K562 (cell line): ENCODE data around the gene ADAMTS2.

Source experiments
- CEBPG ChIP-seq, 3 experiments: fragments of 200-800 bp in 1 of 3; sonication (Bioruptor generic) in 1 of 3; sonication (generic) in 1 of 3; formaldehyde crosslinking in 1 of 3; IDR thresholded peaks in 2 of 3; conservative IDR thresholded peaks in 1 of 3; 2 replicates each; pipeline versions ENCODE4 v1.6.1 to v1.8.0; 2016 to 2022; ENCODE audit warnings: missing compliant biosample characterization in 2 of 3, missing genetic modification characterization in 2 of 3, mild to moderate bottlenecking in 1 of 3, missing genetic modification reagents in 1 of 3
- CREB1 ChIP-seq, 2 experiments: sonication (generic) in 1 of 2; formaldehyde crosslinking in 1 of 2; IDR thresholded peaks; 2 replicates each; pipeline versions ENCODE4 v1.6.1 to v1.8.0; 2012 to 2022; ENCODE audit warnings: inconsistent platforms in 1 of 2, mild to moderate bottlenecking in 1 of 2, missing genetic modification reagents in 1 of 2, moderate library complexity in 1 of 2
- L3MBTL2 ChIP-seq: fragments of 450-650 bp; IDR thresholded peaks from 2 replicates; pipeline ENCODE4 v1.6.1; 2016; ENCODE audit warnings: mild to moderate bottlenecking, moderate library complexity
- MXI1 ChIP-seq: IDR thresholded peaks from 2 replicates; pipeline ENCODE4 v1.6.1; 2011; ENCODE audit warnings: low read depth, mild to moderate bottlenecking, improper control_type of control experiment, low read length
- POLR2A ChIP-seq: fragments of 450-650 bp; conservative IDR thresholded peaks from 2 replicates; pipeline ENCODE4 v1.6.1; 2016
- SRSF1 ChIP-seq: fragments of 200-400 bp; formaldehyde crosslinking; IDR thresholded peaks from 2 replicates; pipeline ENCODE4 v1.6.1; 2017; ENCODE audit warnings: mild to moderate bottlenecking, low read depth, low read length, moderate library complexity
- ZFP36 ChIP-seq: fragments of 150-350 bp; IDR thresholded peaks from 2 replicates; pipeline ENCODE4 v1.6.1; 2018; ENCODE audit warnings: low read length, low read depth; ENCODE audit not compliant: partially characterized antibody
- TF ChIP-seq, protein P1 (sequence below), 3 experiments: IDR thresholded peaks in 2 of 3; conservative IDR thresholded peaks in 1 of 3; 2 replicates each; pipeline ENCODE4 v1.5.1; 2011 to 2012; ENCODE audit warnings: low read length in 3 of 3, mild to moderate bottlenecking in 3 of 3, control low read depth in 2 of 3, improper control_type of control experiment in 1 of 3, inconsistent platforms in 1 of 3, low read depth in 1 of 3, mixed read lengths in 1 of 3, moderate library complexity in 1 of 3; ENCODE audit not compliant: insufficient read depth in 2 of 3
- TF ChIP-seq, protein P2 (sequence below): fragments of 250-450 bp; sonication (Bioruptor Pico); IDR thresholded peaks from 2 replicates; pipeline ENCODE4 v1.5.0; 2020; ENCODE audit warnings: mild to moderate bottlenecking, borderline replicate concordance

DNA sequence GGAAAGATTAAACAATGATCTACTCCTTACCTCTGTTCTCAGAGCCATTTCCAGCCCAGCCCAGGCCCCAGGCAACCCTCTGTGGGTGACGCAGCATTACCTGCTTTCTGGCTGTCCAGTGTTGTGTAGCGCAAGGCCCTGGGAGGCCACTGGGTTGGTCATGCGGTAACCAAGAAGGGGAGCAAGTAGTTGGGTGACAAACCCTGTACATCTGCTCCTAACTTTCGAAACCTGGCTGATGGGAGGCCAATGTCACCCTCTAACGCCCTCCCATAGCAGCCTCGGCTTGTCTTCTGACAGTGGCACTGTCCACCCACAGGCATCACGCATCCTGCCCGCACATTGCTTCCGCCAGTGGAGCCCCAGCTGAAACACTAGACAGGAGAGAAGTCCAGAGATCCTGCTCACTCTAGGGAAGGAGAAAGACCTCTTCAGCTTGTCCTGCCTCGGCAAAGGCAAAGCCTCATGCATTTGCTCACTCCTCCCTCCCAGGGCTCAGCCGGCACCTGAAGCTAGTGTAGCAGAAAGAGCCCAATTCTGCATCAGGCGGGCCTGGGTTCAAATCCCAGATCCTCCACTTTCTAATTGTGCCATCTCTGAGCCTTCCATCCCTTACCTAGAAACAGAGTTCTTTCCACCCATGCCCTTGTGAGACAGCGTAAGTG is 94.6 kb downstream of the ADAMTS2 start:
- no peak for TF ChIP-seq SRSF1
- no peak for TF ChIP-seq CREB1 (IDR thresholded peaks at IDR 0.05)
- TF ChIP-seq CREB1 (CRISPR knock-in tag; IDR thresholded peaks at IDR 0.05), result no peak
- TF ChIP-seq CEBPG (CRISPR knock-in tag; IDR thresholded peaks at IDR 0.05), result no peak
- TF ChIP-seq CEBPG (tag; conservative IDR thresholded peaks at IDR 0.05 in 1 of 2, IDR thresholded peaks at IDR 0.05 in 1 of 2), result no peak
- TF ChIP-seq MXI1, result no peak
- no peak for TF ChIP-seq ZFP36
- TF ChIP-seq, protein P1, sequence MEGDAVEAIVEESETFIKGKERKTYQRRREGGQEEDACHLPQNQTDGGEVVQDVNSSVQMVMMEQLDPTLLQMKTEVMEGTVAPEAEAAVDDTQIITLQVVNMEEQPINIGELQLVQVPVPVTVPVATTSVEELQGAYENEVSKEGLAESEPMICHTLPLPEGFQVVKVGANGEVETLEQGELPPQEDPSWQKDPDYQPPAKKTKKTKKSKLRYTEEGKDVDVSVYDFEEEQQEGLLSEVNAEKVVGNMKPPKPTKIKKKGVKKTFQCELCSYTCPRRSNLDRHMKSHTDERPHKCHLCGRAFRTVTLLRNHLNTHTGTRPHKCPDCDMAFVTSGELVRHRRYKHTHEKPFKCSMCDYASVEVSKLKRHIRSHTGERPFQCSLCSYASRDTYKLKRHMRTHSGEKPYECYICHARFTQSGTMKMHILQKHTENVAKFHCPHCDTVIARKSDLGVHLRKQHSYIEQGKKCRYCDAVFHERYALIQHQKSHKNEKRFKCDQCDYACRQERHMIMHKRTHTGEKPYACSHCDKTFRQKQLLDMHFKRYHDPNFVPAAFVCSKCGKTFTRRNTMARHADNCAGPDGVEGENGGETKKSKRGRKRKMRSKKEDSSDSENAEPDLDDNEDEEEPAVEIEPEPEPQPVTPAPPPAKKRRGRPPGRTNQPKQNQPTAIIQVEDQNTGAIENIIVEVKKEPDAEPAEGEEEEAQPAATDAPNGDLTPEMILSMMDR (IDR thresholded peaks at IDR 0.05 in 2 of 3, conservative IDR thresholded peaks at IDR 0.05 in 1 of 3; ENCODE audit: insufficient read depth in 2 of 3, low read depth in 1 of 3, low read length in 3 of 3), result no peak
- TF ChIP-seq L3MBTL2, result no peak
- TF ChIP-seq, protein P2, sequence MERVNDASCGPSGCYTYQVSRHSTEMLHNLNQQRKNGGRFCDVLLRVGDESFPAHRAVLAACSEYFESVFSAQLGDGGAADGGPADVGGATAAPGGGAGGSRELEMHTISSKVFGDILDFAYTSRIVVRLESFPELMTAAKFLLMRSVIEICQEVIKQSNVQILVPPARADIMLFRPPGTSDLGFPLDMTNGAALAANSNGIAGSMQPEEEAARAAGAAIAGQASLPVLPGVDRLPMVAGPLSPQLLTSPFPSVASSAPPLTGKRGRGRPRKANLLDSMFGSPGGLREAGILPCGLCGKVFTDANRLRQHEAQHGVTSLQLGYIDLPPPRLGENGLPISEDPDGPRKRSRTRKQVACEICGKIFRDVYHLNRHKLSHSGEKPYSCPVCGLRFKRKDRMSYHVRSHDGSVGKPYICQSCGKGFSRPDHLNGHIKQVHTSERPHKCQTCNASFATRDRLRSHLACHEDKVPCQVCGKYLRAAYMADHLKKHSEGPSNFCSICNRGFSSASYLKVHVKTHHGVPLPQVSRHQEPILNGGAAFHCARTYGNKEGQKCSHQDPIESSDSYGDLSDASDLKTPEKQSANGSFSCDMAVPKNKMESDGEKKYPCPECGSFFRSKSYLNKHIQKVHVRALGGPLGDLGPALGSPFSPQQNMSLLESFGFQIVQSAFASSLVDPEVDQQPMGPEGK (CRISPR knock-in tag), result no peak
- no peak for TF ChIP-seq POLR2A
